ENCODE data around the gene ADARB2.

ADARB2 gene

GRCh38 chr10:1406132-1406966 is 331.0 kb downstream of the ADARB2 start:
- POLR2A ChIA-PET (ENCODE audit: low non-redundant PET), result no interaction called here
- CTCF ChIA-PET, result interaction anchor here (0.6 to 0.7 kb wide), 3 partner anchors 13 to 1303 kb away, joined by 3 to 7 read pairs (median 4); no protein-coding TSS in a partner anchor
- H3K27ac ChIP-seq, result no peak overlapping the region
- no peak for DNase-seq (ENCODE audit: low spot score)
- no peak for TF ChIP-seq CTCF (conservative IDR thresholded peaks at IDR 0.05; ENCODE audit: low read depth)

GRCh38 chr10:1404323-1405260 is 332.7 kb downstream of the ADARB2 start:
- TF ChIP-seq CTCF (conservative IDR thresholded peaks at IDR 0.05; ENCODE audit: low read depth), result no peak
- no peak overlapping the region for H3K27ac ChIP-seq
- no peak for DNase-seq (ENCODE audit: low spot score)
- ChIA-PET POLR2A (ENCODE audit: low non-redundant PET) (no interaction called here), CTCF (no interaction called here)

GRCh38 chr10:1403508-1404322 is 333.6 kb downstream of the ADARB2 start:
- no peak overlapping the region for H3K27ac ChIP-seq
- CTCF ChIA-PET, result no interaction called here
- DNase-seq (ENCODE audit: low spot score), result no peak
- no peak for TF ChIP-seq CTCF (conservative IDR thresholded peaks at IDR 0.05; ENCODE audit: low read depth)
- POLR2A ChIA-PET (ENCODE audit: low non-redundant PET), result no interaction called here

- no peak for DNase-seq (ENCODE audit: low spot score)
- H3K27ac ChIP-seq, result no peak overlapping the region
- POLR2A ChIA-PET (ENCODE audit: low non-redundant PET), result no interaction called here
- no peak for TF ChIP-seq CTCF (conservative IDR thresholded peaks at IDR 0.05; ENCODE audit: low read depth)
- CTCF ChIA-PET, result no interaction called here
These were observed 334.4 kb downstream of the ADARB2 start for GRCh38 chr10:1402816-1403507.

- POLR2A ChIA-PET (ENCODE audit: low non-redundant PET), result no interaction called here
- TF ChIP-seq CTCF (conservative IDR thresholded peaks at IDR 0.05; ENCODE audit: low read depth), result no peak
- H3K27ac ChIP-seq, result no peak overlapping the region
- no peak for DNase-seq (ENCODE audit: low spot score)
- CTCF ChIA-PET, result no interaction called here
These were observed 335.1 kb downstream of the ADARB2 start for GRCh38 chr10:1402016-1402770.
